Measurements from ENCODE around the gene HS6ST3.

- TF ChIP-seq, protein P1, sequence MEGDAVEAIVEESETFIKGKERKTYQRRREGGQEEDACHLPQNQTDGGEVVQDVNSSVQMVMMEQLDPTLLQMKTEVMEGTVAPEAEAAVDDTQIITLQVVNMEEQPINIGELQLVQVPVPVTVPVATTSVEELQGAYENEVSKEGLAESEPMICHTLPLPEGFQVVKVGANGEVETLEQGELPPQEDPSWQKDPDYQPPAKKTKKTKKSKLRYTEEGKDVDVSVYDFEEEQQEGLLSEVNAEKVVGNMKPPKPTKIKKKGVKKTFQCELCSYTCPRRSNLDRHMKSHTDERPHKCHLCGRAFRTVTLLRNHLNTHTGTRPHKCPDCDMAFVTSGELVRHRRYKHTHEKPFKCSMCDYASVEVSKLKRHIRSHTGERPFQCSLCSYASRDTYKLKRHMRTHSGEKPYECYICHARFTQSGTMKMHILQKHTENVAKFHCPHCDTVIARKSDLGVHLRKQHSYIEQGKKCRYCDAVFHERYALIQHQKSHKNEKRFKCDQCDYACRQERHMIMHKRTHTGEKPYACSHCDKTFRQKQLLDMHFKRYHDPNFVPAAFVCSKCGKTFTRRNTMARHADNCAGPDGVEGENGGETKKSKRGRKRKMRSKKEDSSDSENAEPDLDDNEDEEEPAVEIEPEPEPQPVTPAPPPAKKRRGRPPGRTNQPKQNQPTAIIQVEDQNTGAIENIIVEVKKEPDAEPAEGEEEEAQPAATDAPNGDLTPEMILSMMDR (IDR thresholded peaks at IDR 0.05), result no peak
- TF ChIP-seq POLR2AphosphoS5 (IDR thresholded peaks at IDR 0.05), result no peak
Observed at GRCh38 chr13:96782186-96782585, 692.3 kb downstream of the HS6ST3 start.

All from sigmoid colon (tissue), 4 donors.